ENCODE measurements around the gene SHOX. TPM values are rescaled to one million over a fixed set of nuclear protein-coding genes. Genes with fewer than 3 reads are reported as not detected.

SHOX gene
- total RNA-seq, 2 donors from 2014 or later, result not detected

GRCh38 chrX:626745-627509 is 3.7 kb upstream of the SHOX start:
- Mint-ChIP-seq H3K9me3 (peaks cover 10% of the 10 kb centered on the region), H3K27me3 (peaks cover 55 to 68% of the 10 kb centered on the region in 2 donors), H3K4me1 (ENCODE audit: low read depth in 2 of 2) (peaks cover 4 to 24% of the 10 kb centered on the region in 2 donors), H3K4me3 (no peak overlapping the region), H3K27ac (no peak overlapping the region), H3K36me3 (peaks cover 36% of the 10 kb centered on the region)
- ATAC-seq (no peak), DNase-seq (ENCODE audit: low spot score) (no peak)

GRCh38 chrX:627510-627981 is 3.0 kb upstream of the SHOX start:
- H3K4me1 Mint-ChIP-seq (ENCODE audit: low read depth in 2 of 2), result peaks cover 4 to 24% of the 10 kb centered on the region in 2 donors
- H3K27ac Mint-ChIP-seq, result no peak overlapping the region
- peaks cover 30% of the 10 kb centered on the region for H3K36me3 Mint-ChIP-seq
- no peak overlapping the region for H3K4me3 Mint-ChIP-seq
- peaks cover 10% of the 10 kb centered on the region for H3K9me3 Mint-ChIP-seq
- peaks cover 48 to 61% of the 10 kb centered on the region in 2 donors for H3K27me3 Mint-ChIP-seq
- no peak for DNase-seq (ENCODE audit: low spot score)
- ATAC-seq, result no peak

GRCh38 chrX:627995-628394 is 2.6 kb upstream of the SHOX start:
- Mint-ChIP-seq H3K36me3 (peaks cover 25% of the 10 kb centered on the region), H3K4me3 (no peak overlapping the region), H3K4me1 (ENCODE audit: low read depth in 2 of 2) (peaks cover 4 to 20% of the 10 kb centered on the region in 2 donors), H3K27ac (no peak overlapping the region), H3K27me3 (peaks cover 46 to 59% of the 10 kb centered on the region in 2 donors), H3K9me3 (peaks cover 10% of the 10 kb centered on the region)
- DNase-seq (ENCODE audit: low spot score) (no peak), ATAC-seq (no peak)

- peaks cover 0 to 19% of the 10 kb centered on the region in 2 donors for H3K4me1 Mint-ChIP-seq (ENCODE audit: low read depth in 2 of 2)
- peaks cover 50 to 62% of the 10 kb centered on the region in 2 donors for H3K27me3 Mint-ChIP-seq
- H3K4me3 Mint-ChIP-seq, result no peak overlapping the region
- no peak for ATAC-seq
- no peak for DNase-seq (ENCODE audit: low spot score)
- peaks cover 22% of the 10 kb centered on the region for H3K36me3 Mint-ChIP-seq
- no peak overlapping the region for H3K27ac Mint-ChIP-seq
- peaks cover 10% of the 10 kb centered on the region for H3K9me3 Mint-ChIP-seq
Observed at GRCh38 chrX:629230-630006, 1.2 kb upstream of the SHOX start.

GRCh38 chrX:630007-630611 is 482 bp upstream of the SHOX start:
- H3K27ac Mint-ChIP-seq, result no peak overlapping the region
- no peak overlapping the region for H3K4me3 Mint-ChIP-seq
- peaks cover 22% of the 10 kb centered on the region for H3K36me3 Mint-ChIP-seq
- peaks cover 47 to 56% of the 10 kb centered on the region in 2 donors for H3K27me3 Mint-ChIP-seq
- peaks cover 10% of the 10 kb centered on the region for H3K9me3 Mint-ChIP-seq
- ATAC-seq (no peak), DNase-seq (ENCODE audit: low spot score) (no peak)
- peaks cover 0 to 18% of the 10 kb centered on the region in 2 donors for H3K4me1 Mint-ChIP-seq (ENCODE audit: low read depth in 2 of 2)

- peaks cover under 1% of the 10 kb centered on the region for H3K9me3 Mint-ChIP-seq
- no peak overlapping the region for H3K27ac Mint-ChIP-seq
- no peak for DNase-seq (ENCODE audit: low spot score)
- no peak overlapping the region for H3K4me3 Mint-ChIP-seq
- no peak for ATAC-seq
- H3K36me3 Mint-ChIP-seq, result peaks cover 7% of the 10 kb centered on the region
- H3K27me3 Mint-ChIP-seq, result peaks cover 41 to 48% of the 10 kb centered on the region in 2 donors
- H3K4me1 Mint-ChIP-seq (ENCODE audit: low read depth in 2 of 2), result peaks cover 0 to 9% of the 10 kb centered on the region in 2 donors
Observed at GRCh38 chrX:631802-632365, 1.3 kb downstream of the SHOX start.

GRCh38 chrX:632366-633042 is 1.9 kb downstream of the SHOX start:
- no peak for ATAC-seq
- peaks cover 4% of the 10 kb centered on the region for H3K36me3 Mint-ChIP-seq

GRCh38 chrX:633043-633984 is 2.7 kb downstream of the SHOX start:
- Mint-ChIP-seq H3K9me3 (no peaks in the 10 kb centered on the region), H3K36me3 (no peaks in the 10 kb centered on the region), H3K27me3 (peaks cover 44 to 48% of the 10 kb centered on the region in 2 donors), H3K4me3 (no peak overlapping the region), H3K4me1 (ENCODE audit: low read depth in 2 of 2) (peaks cover 0 to under 1% of the 10 kb centered on the region in 2 donors), H3K27ac (no peak overlapping the region)
- ATAC-seq (no peak), DNase-seq (ENCODE audit: low spot score) (no peak)

More at GRCh38 chrX:632366-633042, 1.9 kb downstream of the SHOX start:
- no peak overlapping the region for H3K4me3 Mint-ChIP-seq
- peaks cover 0 to 6% of the 10 kb centered on the region in 2 donors for H3K4me1 Mint-ChIP-seq (ENCODE audit: low read depth in 2 of 2)
- no peaks in the 10 kb centered on the region for H3K9me3 Mint-ChIP-seq
- no peak overlapping the region for H3K27ac Mint-ChIP-seq
- DNase-seq (ENCODE audit: low spot score), result no peak
- H3K27me3 Mint-ChIP-seq, result peaks cover 41 to 48% of the 10 kb centered on the region in 2 donors

- Mint-ChIP-seq H3K4me3 (no peak overlapping the region), H3K27ac (no peak overlapping the region), H3K9me3 (no peaks in the 10 kb centered on the region), H3K36me3 (no peaks in the 10 kb centered on the region), H3K27me3 (peaks cover 42 to 43% of the 10 kb centered on the region in 2 donors), H3K4me1 (ENCODE audit: low read depth in 2 of 2) (no peaks in the 10 kb centered on the region)
- ATAC-seq (no peak), DNase-seq (ENCODE audit: low spot score) (no peak)
Observed at GRCh38 chrX:633985-634958, 3.7 kb downstream of the SHOX start.

- Mint-ChIP-seq H3K9me3 (no peaks in the 10 kb centered on the region), H3K27ac (no peak overlapping the region), H3K4me3 (no peak overlapping the region), H3K27me3 (peaks cover 38 to 40% of the 10 kb centered on the region in 2 donors), H3K4me1 (ENCODE audit: low read depth in 2 of 2) (no peaks in the 10 kb centered on the region), H3K36me3 (no peaks in the 10 kb centered on the region)
- DNase-seq (ENCODE audit: low spot score) (peak; percentile 48), ATAC-seq (no peak)
Observed at GRCh38 chrX:635428-636090, 5.0 kb downstream of the SHOX start.

- H3K27ac Mint-ChIP-seq, result peak overlapping the region in 1 of 2 donors; percentile 64
- DNase-seq (ENCODE audit: low spot score) (no peak), ATAC-seq (no peak)
- H3K4me3 Mint-ChIP-seq, result no peak overlapping the region
- H3K27me3 Mint-ChIP-seq, result peaks cover 38 to 41% of the 10 kb centered on the region in 2 donors
- no peaks in the 10 kb centered on the region for H3K9me3 Mint-ChIP-seq
- H3K4me1 Mint-ChIP-seq (ENCODE audit: low read depth in 2 of 2), result no peaks in the 10 kb centered on the region
- no peaks in the 10 kb centered on the region for H3K36me3 Mint-ChIP-seq
Observed at GRCh38 chrX:636981-637659, 6.5 kb downstream of the SHOX start.

Data from natural killer cell treated with Interleukin-12 subunit alpha and Interleukin-12 subunit beta and Interleukin-15 and Interleukin-18, amount 100 ng/mL, for 72 hours (primary cell).